ENCODE measurements around the gene PLD1. TPM values are rescaled to one million over a fixed set of nuclear protein-coding genes. Genes with fewer than 3 reads are reported as not detected.

PLD1 gene
- total RNA-seq, 2 donors from 2014 or later, result 9.5 to 15.9 TPM

DNA sequence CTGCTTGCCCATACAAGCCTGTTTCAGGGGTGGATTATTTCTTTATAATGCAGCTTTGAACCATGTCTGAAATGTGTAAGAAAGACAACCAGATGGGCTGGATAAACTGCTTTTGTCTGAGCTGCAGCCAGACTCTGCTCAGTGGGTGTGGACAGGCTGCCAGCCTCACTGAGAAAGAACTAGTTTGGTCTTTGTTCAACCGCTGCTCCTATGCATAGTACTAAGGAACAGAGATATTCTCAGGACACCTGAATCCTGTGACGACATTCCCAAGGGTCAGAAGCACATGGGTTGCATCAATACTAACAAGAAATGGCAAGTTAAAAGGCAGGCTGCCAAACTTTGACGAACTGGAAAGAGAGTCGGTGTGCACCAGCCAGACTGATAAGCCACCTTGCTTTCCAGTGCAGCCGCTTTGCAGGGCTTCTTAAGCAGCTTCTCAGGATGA lies 57.2 kb downstream of the PLD1 start:
- H3K27me3 Mint-ChIP-seq (ENCODE audit: insufficient read depth), result no peaks in the 10 kb centered on the region
- Histone ChIP-seq H3K4me1 (ENCODE audit: control insufficient read depth, insufficient read depth, low read length) (no peaks in the 10 kb centered on the region), H3K9me3 (ENCODE audit: control insufficient read depth, low read length) (no peaks in the 10 kb centered on the region), H3K4me3 (ENCODE audit: low read length) (no peak overlapping the region), H3K27me3 (ENCODE audit: control insufficient read depth, insufficient read depth, low read length, poor library complexity, severe bottlenecking) (no peaks in the 10 kb centered on the region), H3K27ac (ENCODE audit: low read depth, low read length) (no peak overlapping the region), H3K9ac (ENCODE audit: extremely low read depth, low read length, poor library complexity, severe bottlenecking) (no peak overlapping the region), H3K36me3 (ENCODE audit: control insufficient read depth, insufficient read depth, low read length) (no peaks in the 10 kb centered on the region)
- no peaks in the 10 kb centered on the region for H3K36me3 Mint-ChIP-seq (ENCODE audit: low read depth)
- no peaks in the 10 kb centered on the region for H3K9me3 Mint-ChIP-seq
- no peak overlapping the region for H3K27ac Mint-ChIP-seq
- no peak for DNase-seq
- WGBS, 2 experiments (ENCODE audit: insufficient coverage in 1 of 2, insufficient read length in 1 of 2), result 94 to 97% methylated on average over 4 to 5 of the region's 5 CpGs
- no peak overlapping the region for H3K4me3 Mint-ChIP-seq
- TF ChIP-seq, protein P1, sequence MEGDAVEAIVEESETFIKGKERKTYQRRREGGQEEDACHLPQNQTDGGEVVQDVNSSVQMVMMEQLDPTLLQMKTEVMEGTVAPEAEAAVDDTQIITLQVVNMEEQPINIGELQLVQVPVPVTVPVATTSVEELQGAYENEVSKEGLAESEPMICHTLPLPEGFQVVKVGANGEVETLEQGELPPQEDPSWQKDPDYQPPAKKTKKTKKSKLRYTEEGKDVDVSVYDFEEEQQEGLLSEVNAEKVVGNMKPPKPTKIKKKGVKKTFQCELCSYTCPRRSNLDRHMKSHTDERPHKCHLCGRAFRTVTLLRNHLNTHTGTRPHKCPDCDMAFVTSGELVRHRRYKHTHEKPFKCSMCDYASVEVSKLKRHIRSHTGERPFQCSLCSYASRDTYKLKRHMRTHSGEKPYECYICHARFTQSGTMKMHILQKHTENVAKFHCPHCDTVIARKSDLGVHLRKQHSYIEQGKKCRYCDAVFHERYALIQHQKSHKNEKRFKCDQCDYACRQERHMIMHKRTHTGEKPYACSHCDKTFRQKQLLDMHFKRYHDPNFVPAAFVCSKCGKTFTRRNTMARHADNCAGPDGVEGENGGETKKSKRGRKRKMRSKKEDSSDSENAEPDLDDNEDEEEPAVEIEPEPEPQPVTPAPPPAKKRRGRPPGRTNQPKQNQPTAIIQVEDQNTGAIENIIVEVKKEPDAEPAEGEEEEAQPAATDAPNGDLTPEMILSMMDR (conservative IDR thresholded peaks at IDR 0.05), result no peak
- no peaks in the 10 kb centered on the region for H3K4me1 Mint-ChIP-seq

DNA sequence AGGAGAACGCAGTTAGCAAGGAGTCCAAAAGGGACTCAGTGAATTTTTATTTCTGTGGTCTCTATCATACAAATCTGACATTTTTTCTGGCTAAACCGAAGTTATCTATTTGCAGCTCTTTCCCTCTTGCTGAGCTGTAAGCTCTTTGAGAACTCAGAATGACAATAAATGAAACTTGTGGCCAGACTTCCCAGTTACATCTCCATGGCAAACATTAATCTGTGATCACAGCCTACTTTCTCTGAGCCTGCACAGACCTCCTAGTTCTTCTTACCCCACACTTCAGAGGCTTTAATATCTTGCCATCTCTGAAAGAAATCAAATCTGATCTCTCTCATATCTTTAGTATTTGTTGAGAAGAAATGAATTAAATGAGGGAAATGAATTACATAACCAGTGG lies 58.0 kb downstream of the PLD1 start:
- Mint-ChIP-seq H3K36me3 (ENCODE audit: low read depth) (no peaks in the 10 kb centered on the region), H3K27me3 (ENCODE audit: insufficient read depth) (no peaks in the 10 kb centered on the region), H3K4me1 (no peaks in the 10 kb centered on the region), H3K9me3 (peaks cover under 1% of the 10 kb centered on the region), H3K4me3 (no peak overlapping the region), H3K27ac (no peak overlapping the region)
- Histone ChIP-seq H3K4me1 (ENCODE audit: control insufficient read depth, insufficient read depth, low read length) (no peaks in the 10 kb centered on the region), H3K9ac (ENCODE audit: extremely low read depth, low read length, poor library complexity, severe bottlenecking) (no peak overlapping the region), H3K4me3 (ENCODE audit: low read length) (no peak overlapping the region), H3K9me3 (ENCODE audit: control insufficient read depth, low read length) (no peaks in the 10 kb centered on the region), H3K36me3 (ENCODE audit: control insufficient read depth, insufficient read depth, low read length) (no peaks in the 10 kb centered on the region), H3K27ac (ENCODE audit: low read depth, low read length) (no peak overlapping the region), H3K27me3 (ENCODE audit: control insufficient read depth, insufficient read depth, low read length, poor library complexity, severe bottlenecking) (no peaks in the 10 kb centered on the region)
- WGBS, 2 experiments (ENCODE audit: insufficient coverage in 1 of 2, insufficient read length in 1 of 2), result 94 to 100% methylated on average over 2 of the region's 2 CpGs
- TF ChIP-seq, protein P1 (conservative IDR thresholded peaks at IDR 0.05), result no peak
- no peak for DNase-seq

DNA sequence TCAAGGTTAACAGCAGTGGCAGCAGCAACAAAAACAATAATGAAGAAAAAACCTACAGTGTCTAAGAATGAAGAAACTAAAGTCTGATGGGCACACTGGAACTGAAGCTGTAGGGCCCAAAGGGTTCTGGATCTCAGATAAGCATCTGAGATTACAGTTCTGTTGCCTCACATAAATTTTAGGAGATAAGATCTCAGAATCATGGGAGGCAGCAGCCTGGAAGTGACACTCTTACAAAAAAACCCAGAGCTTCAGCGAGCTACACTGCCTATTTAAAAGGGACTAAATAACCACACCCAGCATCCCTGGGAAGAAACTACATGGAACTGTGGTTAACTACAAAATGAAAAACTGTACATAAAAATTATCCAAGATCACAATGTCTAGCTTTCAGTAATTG lies 61.2 kb downstream of the PLD1 start:
- no peak overlapping the region for H3K4me3 ChIP-seq (ENCODE audit: low read length)
- H3K9ac ChIP-seq (ENCODE audit: extremely low read depth, low read length, poor library complexity, severe bottlenecking), result no peak overlapping the region
- peaks cover 22% of the 10 kb centered on the region for H3K9me3 Mint-ChIP-seq
- H3K27me3 Mint-ChIP-seq (ENCODE audit: insufficient read depth), result no peaks in the 10 kb centered on the region
- peaks cover 6% of the 10 kb centered on the region for H3K9me3 ChIP-seq (ENCODE audit: control insufficient read depth, low read length)
- no peaks in the 10 kb centered on the region for H3K27me3 ChIP-seq (ENCODE audit: control insufficient read depth, insufficient read depth, low read length, poor library complexity, severe bottlenecking)
- TF ChIP-seq, protein P1 (conservative IDR thresholded peaks at IDR 0.05), result no peak
- no peak for DNase-seq
- H3K36me3 Mint-ChIP-seq (ENCODE audit: low read depth), result peaks cover 4% of the 10 kb centered on the region
- H3K27ac Mint-ChIP-seq, result no peak overlapping the region
- no peaks in the 10 kb centered on the region for H3K36me3 ChIP-seq (ENCODE audit: control insufficient read depth, insufficient read depth, low read length)
- WGBS, 2 experiments (ENCODE audit: insufficient coverage in 1 of 2, insufficient read length in 1 of 2), result 89% methylated on average over 1 of the region's 1 CpG; no CpG with 5 or more reads in 1 of the 2 experiments
- H3K4me1 ChIP-seq (ENCODE audit: control insufficient read depth, insufficient read depth, low read length), result no peaks in the 10 kb centered on the region
- no peak overlapping the region for H3K27ac ChIP-seq (ENCODE audit: low read depth, low read length)
- H3K4me1 Mint-ChIP-seq, result no peaks in the 10 kb centered on the region
- H3K4me3 Mint-ChIP-seq, result no peak overlapping the region

Measured in endodermal cell (in vitro differentiated cells).